Ovary (tissue), 3 donors: ENCODE measurements around the gene SDK1.

ENCODE experiments used
- CTCF ChIP-seq, 3 donors: fragments of 450-650 bp in 2 of 3; fragments of 200-600 bp in 1 of 3; IDR thresholded peaks; one replicate each; pipeline versions ENCODE4 v1.5.1 to v1.8.0; 2016 to 2022; ENCODE audit warnings: antibody characterized with exemption in 3 of 3, mild to moderate bottlenecking in 1 of 3
- EP300 ChIP-seq: sonication (generic); formaldehyde crosslinking; IDR thresholded peaks from one replicate; pipeline ENCODE4 v1.6.1; 2017; ENCODE audit warnings: antibody characterized with exemption
- POLR2A ChIP-seq: fragments of 450-650 bp; IDR thresholded peaks from one replicate; pipeline ENCODE4 v1.6.1; 2017; ENCODE audit warnings: antibody characterized with exemption, mild to moderate bottlenecking, moderate library complexity
- donor health status: DM: no; HTN: no; CAD: no.

GRCh38 chr7:4207011-4207410 is 906.0 kb downstream of the SDK1 start:
- TF ChIP-seq CTCF (IDR thresholded peaks at IDR 0.05) (no peak), POLR2A (no peak), EP300 (no peak)
